ENCODE data around the gene CPA5.

Gene CPA5

DNA sequence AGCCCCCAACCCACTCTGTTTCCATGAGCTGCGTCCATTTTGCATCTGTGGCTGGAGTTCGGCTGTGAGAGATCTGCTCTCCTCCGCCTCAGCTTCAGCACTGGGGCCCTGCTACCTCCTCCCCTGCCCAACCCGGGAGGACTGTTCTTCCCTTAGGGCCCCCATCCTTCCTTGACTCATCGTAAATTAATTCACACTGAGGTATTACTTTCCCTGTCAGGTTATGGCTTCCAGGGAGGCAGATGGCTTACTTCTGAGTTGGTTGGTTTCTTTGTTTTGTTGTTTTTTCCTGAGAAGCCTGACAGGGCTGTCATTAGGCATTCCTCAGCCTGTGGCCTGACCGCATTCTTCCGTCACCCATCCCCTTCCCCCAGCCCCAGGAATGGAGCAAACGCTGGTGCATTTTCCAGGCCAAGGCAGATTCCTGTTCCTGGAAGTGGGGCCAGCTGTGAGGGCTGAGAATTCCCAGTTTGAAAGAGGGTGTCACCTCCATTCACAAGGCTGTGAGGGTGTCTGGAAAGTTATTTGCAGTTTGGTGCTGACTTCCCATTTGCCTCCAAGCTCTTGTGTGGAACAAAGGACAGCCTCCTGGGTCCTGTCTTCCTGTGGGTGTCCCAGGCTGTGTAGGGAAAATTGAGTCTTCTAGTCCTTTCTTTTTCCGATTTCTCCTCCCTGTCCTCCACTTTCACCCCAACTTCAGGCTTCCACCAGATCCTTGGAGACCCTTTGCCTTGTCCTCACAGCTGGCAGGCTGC lies 11.7 kb downstream of the CPA5 start:
- H4K8ac ChIP-seq (ENCODE audit: low read depth, low read length), result peak overlapping the region; percentile 68
- H3K4me1 ChIP-seq (ENCODE audit: control insufficient read depth in 2 of 2, insufficient read depth in 1 of 2, low read depth in 1 of 2, low read length in 2 of 2), result peaks cover 29% of the 10 kb centered on the region in 2 donors
- H3K27ac ChIP-seq (replicated peaks; ENCODE audit: low read length), result peak overlapping the region; percentile 90
- H2AFZ ChIP-seq (ENCODE audit: low read length), result peak overlapping the region; percentile 89
- no peaks in the 10 kb centered on the region for H3K79me1 ChIP-seq (ENCODE audit: low read depth, low read length)
- no peaks in the 10 kb centered on the region for H3K36me3 ChIP-seq (replicated peaks in 1 of 2; ENCODE audit: control insufficient read depth in 2 of 2, insufficient read depth in 2 of 2, low read length in 2 of 2)
- peak overlapping the region; percentile 66 for H4K91ac ChIP-seq (ENCODE audit: low read depth, low read length, poor library complexity)
- no peak overlapping the region for H3K14ac ChIP-seq (ENCODE audit: low read length)
- no CpG with 5 or more reads among the region's 9 CpGs for WGBS, 2 donors (ENCODE audit: extremely low coverage in 2 of 2, insufficient read length in 2 of 2, insufficient replicate concordance in 1 of 2)
- H3K9me3 ChIP-seq (replicated peaks in 1 of 2; ENCODE audit: control insufficient read depth in 2 of 2, insufficient read depth in 1 of 2, low read depth in 1 of 2, low read length in 2 of 2), result peaks cover 5 to 15% of the 10 kb centered on the region in 2 donors
- H2BK15ac ChIP-seq (ENCODE audit: low read length), result peak overlapping the region; percentile 13
- peak overlapping the region; percentile 30 for H2BK5ac ChIP-seq (ENCODE audit: low read length)
- no peak overlapping the region for H3K4me2 ChIP-seq (ENCODE audit: insufficient read depth, low read length, poor library complexity, severe bottlenecking)
- H2BK12ac ChIP-seq (ENCODE audit: low read length), result peak overlapping the region; percentile 79
- DNase-seq (ENCODE audit: low spot score), result peak; percentile 62
- H3K9ac ChIP-seq (ENCODE audit: low read depth, low read length, poor library complexity), result no peak overlapping the region
- no peak overlapping the region for H3K4me3 ChIP-seq (ENCODE audit: low read length in 2 of 2)
- H2BK120ac ChIP-seq (ENCODE audit: low read depth, low read length), result peak overlapping the region; percentile 10
- H3K18ac ChIP-seq (ENCODE audit: low read length), result peak overlapping the region; percentile 89
- H2AK5ac ChIP-seq (ENCODE audit: low read depth, low read length), result peak overlapping the region; percentile 23
- H3K23ac ChIP-seq (ENCODE audit: low read depth, low read length, poor library complexity), result no peak overlapping the region
- no peaks in the 10 kb centered on the region for H3K27me3 ChIP-seq (ENCODE audit: control insufficient read depth in 3 of 3, insufficient read depth in 3 of 3, low read depth in 1 of 3, low read length in 3 of 3)
- no peak overlapping the region for H3K4ac ChIP-seq (ENCODE audit: low read length)

DNA sequence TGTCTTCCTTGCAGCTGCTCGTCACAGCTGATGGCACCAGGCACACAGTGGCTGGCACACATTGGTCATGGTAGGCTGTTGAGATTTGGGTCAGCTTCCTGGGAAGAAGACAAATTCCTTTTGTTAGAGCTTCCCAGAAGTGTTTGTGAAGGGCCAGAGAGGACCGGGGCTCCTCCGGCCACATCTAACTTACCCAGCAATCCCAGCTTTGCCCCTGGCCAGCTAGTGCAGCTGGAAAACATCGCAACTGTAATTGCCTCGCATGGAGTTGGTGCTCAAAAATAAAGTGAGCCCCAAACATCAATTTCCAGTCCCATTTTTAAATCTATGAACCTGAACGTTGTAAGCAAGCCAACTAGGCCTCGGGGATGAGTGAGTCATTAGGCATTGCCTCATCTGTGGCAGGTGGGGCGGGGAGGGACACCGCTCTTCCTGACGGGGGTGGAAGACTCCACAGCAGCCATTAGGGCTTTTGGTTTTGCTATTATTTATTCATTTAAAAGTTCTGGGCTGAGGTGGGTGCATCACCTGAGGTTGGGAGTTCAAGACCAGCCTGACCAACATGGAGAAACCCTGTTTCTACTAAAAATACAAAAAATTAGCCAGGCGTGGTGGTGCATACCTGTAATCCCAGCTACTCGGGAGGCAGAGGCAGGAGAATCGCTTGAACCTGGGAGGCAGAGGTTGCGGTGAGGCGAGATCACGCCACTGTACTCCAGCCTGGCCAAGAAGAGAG lies 12.4 kb downstream of the CPA5 start:
- Histone ChIP-seq H3K23ac (ENCODE audit: low read depth, low read length, poor library complexity) (no peak overlapping the region), H3K18ac (ENCODE audit: low read length) (peak overlapping the region; percentile 89), H2BK15ac (ENCODE audit: low read length) (peak overlapping the region; percentile 4), H2BK120ac (ENCODE audit: low read depth, low read length) (peak overlapping the region; percentile 2), H3K36me3 (replicated peaks in 1 of 2; ENCODE audit: control insufficient read depth in 2 of 2, insufficient read depth in 2 of 2, low read length in 2 of 2) (no peaks in the 10 kb centered on the region), H3K27me3 (ENCODE audit: control insufficient read depth in 3 of 3, insufficient read depth in 3 of 3, low read depth in 1 of 3, low read length in 3 of 3) (no peaks in the 10 kb centered on the region), H3K4me1 (ENCODE audit: control insufficient read depth in 2 of 2, insufficient read depth in 1 of 2, low read depth in 1 of 2, low read length in 2 of 2) (peaks cover 22 to 26% of the 10 kb centered on the region in 2 donors), H3K79me1 (ENCODE audit: low read depth, low read length) (no peaks in the 10 kb centered on the region), H2AFZ (ENCODE audit: low read length) (peak overlapping the region; percentile 89), H3K4ac (ENCODE audit: low read length) (no peak overlapping the region), H2AK5ac (ENCODE audit: low read depth, low read length) (peak overlapping the region; percentile 38), H3K9ac (ENCODE audit: low read depth, low read length, poor library complexity) (no peak overlapping the region), H3K4me3 (ENCODE audit: low read length in 2 of 2) (no peak overlapping the region), H3K27ac (replicated peaks; ENCODE audit: low read length) (peak overlapping the region; percentile 90), H3K14ac (ENCODE audit: low read length) (no peak overlapping the region), H3K4me2 (ENCODE audit: insufficient read depth, low read length, poor library complexity, severe bottlenecking) (no peak overlapping the region), H2BK12ac (ENCODE audit: low read length) (no peak overlapping the region), H2BK5ac (ENCODE audit: low read length) (peak overlapping the region; percentile 8), H3K9me3 (replicated peaks in 1 of 2; ENCODE audit: control insufficient read depth in 2 of 2, insufficient read depth in 1 of 2, low read depth in 1 of 2, low read length in 2 of 2) (peaks cover 5 to 15% of the 10 kb centered on the region in 2 donors), H4K91ac (ENCODE audit: low read depth, low read length, poor library complexity) (no peak overlapping the region), H4K8ac (ENCODE audit: low read depth, low read length) (peak overlapping the region; percentile 68)
- WGBS, 2 donors (ENCODE audit: extremely low coverage in 2 of 2, insufficient read length in 2 of 2, insufficient replicate concordance in 1 of 2), result no CpG with 5 or more reads among the region's 16 CpGs
- DNase-seq (ENCODE audit: low spot score), result no peak

DNA sequence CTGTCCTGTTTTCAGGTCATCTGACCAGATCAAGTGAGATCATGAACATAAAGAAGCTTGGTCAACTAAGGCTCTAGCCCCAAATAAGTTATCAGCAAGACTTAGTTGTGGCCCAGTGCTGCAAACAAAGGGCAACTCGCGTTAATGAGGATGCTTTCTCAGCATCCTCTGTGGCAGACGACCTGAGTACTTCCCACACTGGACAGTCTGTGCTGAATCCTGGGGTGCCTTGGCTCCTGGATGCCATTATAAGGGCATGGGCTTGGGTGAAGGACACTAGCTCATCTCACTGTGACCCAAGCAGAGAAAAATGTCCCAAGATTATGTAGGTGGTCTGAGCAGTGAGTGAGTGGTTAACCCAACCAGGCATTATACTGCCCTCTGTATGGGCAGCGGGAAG lies 13.9 kb downstream of the CPA5 start:
- WGBS, 2 donors (ENCODE audit: extremely low coverage in 2 of 2, insufficient read length in 2 of 2, insufficient replicate concordance in 1 of 2), result no CpG with 5 or more reads among the region's 4 CpGs
- Histone ChIP-seq H3K27me3 (ENCODE audit: control insufficient read depth in 3 of 3, insufficient read depth in 3 of 3, low read depth in 1 of 3, low read length in 3 of 3) (no peaks in the 10 kb centered on the region), H2BK5ac (ENCODE audit: low read length) (no peak overlapping the region), H3K23ac (ENCODE audit: low read depth, low read length, poor library complexity) (no peak overlapping the region), H3K9me3 (replicated peaks in 1 of 2; ENCODE audit: control insufficient read depth in 2 of 2, insufficient read depth in 1 of 2, low read depth in 1 of 2, low read length in 2 of 2) (peaks cover 7 to 15% of the 10 kb centered on the region in 2 donors), H3K4ac (ENCODE audit: low read length) (no peak overlapping the region), H3K36me3 (replicated peaks in 1 of 2; ENCODE audit: control insufficient read depth in 2 of 2, insufficient read depth in 2 of 2, low read length in 2 of 2) (no peaks in the 10 kb centered on the region), H4K91ac (ENCODE audit: low read depth, low read length, poor library complexity) (no peak overlapping the region), H2BK120ac (ENCODE audit: low read depth, low read length) (no peak overlapping the region), H2BK15ac (ENCODE audit: low read length) (no peak overlapping the region), H3K79me1 (ENCODE audit: low read depth, low read length) (no peaks in the 10 kb centered on the region), H3K14ac (ENCODE audit: low read length) (no peak overlapping the region), H2BK12ac (ENCODE audit: low read length) (no peak overlapping the region), H2AFZ (ENCODE audit: low read length) (no peak overlapping the region), H3K4me1 (ENCODE audit: control insufficient read depth in 2 of 2, insufficient read depth in 1 of 2, low read depth in 1 of 2, low read length in 2 of 2) (peaks cover 12 to 17% of the 10 kb centered on the region in 2 donors), H3K9ac (ENCODE audit: low read depth, low read length, poor library complexity) (no peak overlapping the region), H4K8ac (ENCODE audit: low read depth, low read length) (no peak overlapping the region), H3K4me3 (ENCODE audit: low read length in 2 of 2) (no peak overlapping the region), H3K27ac (replicated peaks; ENCODE audit: low read length) (no peak overlapping the region), H3K4me2 (ENCODE audit: insufficient read depth, low read length, poor library complexity, severe bottlenecking) (no peak overlapping the region), H3K18ac (ENCODE audit: low read length) (no peak overlapping the region), H2AK5ac (ENCODE audit: low read depth, low read length) (no peak overlapping the region)
- DNase-seq (ENCODE audit: low spot score), result no peak

DNA sequence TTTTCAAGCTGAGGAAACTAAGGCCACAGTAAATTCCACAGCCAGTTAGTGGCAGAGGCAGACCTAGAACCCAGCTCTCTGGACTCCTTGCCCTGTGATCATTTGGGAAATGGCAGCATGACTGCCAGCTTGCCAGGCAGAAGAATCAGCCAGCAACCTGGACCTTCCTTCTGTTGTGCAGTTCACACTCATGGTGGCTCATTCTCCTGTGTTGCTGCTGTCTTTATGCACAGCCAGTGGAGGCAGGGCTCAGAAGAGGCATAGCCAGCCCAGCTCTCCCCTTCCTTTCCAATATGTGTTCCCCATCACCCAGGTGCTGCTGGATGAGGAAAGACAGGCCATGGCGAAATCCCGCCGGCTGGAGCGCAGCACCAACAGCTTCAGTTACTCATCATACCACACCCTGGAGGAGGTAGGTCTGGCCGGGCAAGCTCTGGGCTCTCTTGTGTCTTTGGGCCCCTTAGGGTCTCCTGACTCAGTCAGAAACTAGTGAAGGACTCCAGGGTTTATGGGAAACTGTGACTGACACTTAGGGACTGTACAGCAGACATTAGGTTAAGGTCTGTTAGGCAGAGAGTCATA lies 14.8 kb downstream of the CPA5 start:
- no peak overlapping the region for H3K4me3 ChIP-seq (ENCODE audit: low read length in 2 of 2)
- no peak overlapping the region for H3K18ac ChIP-seq (ENCODE audit: low read length)
- H4K91ac ChIP-seq (ENCODE audit: low read depth, low read length, poor library complexity), result no peak overlapping the region
- H3K36me3 ChIP-seq (replicated peaks in 1 of 2; ENCODE audit: control insufficient read depth in 2 of 2, insufficient read depth in 2 of 2, low read length in 2 of 2), result no peaks in the 10 kb centered on the region
- peaks cover 7 to 15% of the 10 kb centered on the region in 2 donors for H3K9me3 ChIP-seq (replicated peaks in 1 of 2; ENCODE audit: control insufficient read depth in 2 of 2, insufficient read depth in 1 of 2, low read depth in 1 of 2, low read length in 2 of 2)
- WGBS, 2 donors (ENCODE audit: extremely low coverage in 2 of 2, insufficient read length in 2 of 2, insufficient replicate concordance in 1 of 2), result no CpG with 5 or more reads among the region's 5 CpGs
- H3K4me2 ChIP-seq (ENCODE audit: insufficient read depth, low read length, poor library complexity, severe bottlenecking), result no peak overlapping the region
- H2BK5ac ChIP-seq (ENCODE audit: low read length), result no peak overlapping the region
- H3K4ac ChIP-seq (ENCODE audit: low read length), result no peak overlapping the region
- H3K27me3 ChIP-seq (ENCODE audit: control insufficient read depth in 3 of 3, insufficient read depth in 3 of 3, low read depth in 1 of 3, low read length in 3 of 3), result no peaks in the 10 kb centered on the region
- H2BK120ac ChIP-seq (ENCODE audit: low read depth, low read length), result no peak overlapping the region
- no peak for DNase-seq (ENCODE audit: low spot score)
- no peaks in the 10 kb centered on the region for H3K79me1 ChIP-seq (ENCODE audit: low read depth, low read length)
- H2BK12ac ChIP-seq (ENCODE audit: low read length), result no peak overlapping the region
- H2AFZ ChIP-seq (ENCODE audit: low read length), result no peak overlapping the region
- H3K27ac ChIP-seq (replicated peaks; ENCODE audit: low read length), result no peak overlapping the region
- peaks cover 12 to 15% of the 10 kb centered on the region in 2 donors for H3K4me1 ChIP-seq (ENCODE audit: control insufficient read depth in 2 of 2, insufficient read depth in 1 of 2, low read depth in 1 of 2, low read length in 2 of 2)
- peak overlapping the region; percentile 17 for H2BK15ac ChIP-seq (ENCODE audit: low read length)
- no peak overlapping the region for H3K23ac ChIP-seq (ENCODE audit: low read depth, low read length, poor library complexity)
- no peak overlapping the region for H4K8ac ChIP-seq (ENCODE audit: low read depth, low read length)
- peak overlapping the region; percentile 22 for H2AK5ac ChIP-seq (ENCODE audit: low read depth, low read length)
- H3K9ac ChIP-seq (ENCODE audit: low read depth, low read length, poor library complexity), result no peak overlapping the region
- H3K14ac ChIP-seq (ENCODE audit: low read length), result no peak overlapping the region
